GM12872 (cell line): ENCODE measurements around the gene ZSWIM4.

Experiments used
- TF ChIP-seq, protein P1 (sequence below): IDR thresholded peaks from 3 replicates; pipeline ENCODE4 v1.5.1; 2011; ENCODE audit warnings: low read depth, mild to moderate bottlenecking, low read length, moderate library complexity; ENCODE audit not compliant: insufficient read depth

Gene ZSWIM4

GRCh38 chr19:13819238-13819637 lies 24.0 kb downstream of the ZSWIM4 start:
- TF ChIP-seq, protein P1, sequence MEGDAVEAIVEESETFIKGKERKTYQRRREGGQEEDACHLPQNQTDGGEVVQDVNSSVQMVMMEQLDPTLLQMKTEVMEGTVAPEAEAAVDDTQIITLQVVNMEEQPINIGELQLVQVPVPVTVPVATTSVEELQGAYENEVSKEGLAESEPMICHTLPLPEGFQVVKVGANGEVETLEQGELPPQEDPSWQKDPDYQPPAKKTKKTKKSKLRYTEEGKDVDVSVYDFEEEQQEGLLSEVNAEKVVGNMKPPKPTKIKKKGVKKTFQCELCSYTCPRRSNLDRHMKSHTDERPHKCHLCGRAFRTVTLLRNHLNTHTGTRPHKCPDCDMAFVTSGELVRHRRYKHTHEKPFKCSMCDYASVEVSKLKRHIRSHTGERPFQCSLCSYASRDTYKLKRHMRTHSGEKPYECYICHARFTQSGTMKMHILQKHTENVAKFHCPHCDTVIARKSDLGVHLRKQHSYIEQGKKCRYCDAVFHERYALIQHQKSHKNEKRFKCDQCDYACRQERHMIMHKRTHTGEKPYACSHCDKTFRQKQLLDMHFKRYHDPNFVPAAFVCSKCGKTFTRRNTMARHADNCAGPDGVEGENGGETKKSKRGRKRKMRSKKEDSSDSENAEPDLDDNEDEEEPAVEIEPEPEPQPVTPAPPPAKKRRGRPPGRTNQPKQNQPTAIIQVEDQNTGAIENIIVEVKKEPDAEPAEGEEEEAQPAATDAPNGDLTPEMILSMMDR: no peak

- TF ChIP-seq, protein P1: no peak
Observed at GRCh38 chr19:13821292-13821691, 26.0 kb downstream of the ZSWIM4 start.

DNA sequence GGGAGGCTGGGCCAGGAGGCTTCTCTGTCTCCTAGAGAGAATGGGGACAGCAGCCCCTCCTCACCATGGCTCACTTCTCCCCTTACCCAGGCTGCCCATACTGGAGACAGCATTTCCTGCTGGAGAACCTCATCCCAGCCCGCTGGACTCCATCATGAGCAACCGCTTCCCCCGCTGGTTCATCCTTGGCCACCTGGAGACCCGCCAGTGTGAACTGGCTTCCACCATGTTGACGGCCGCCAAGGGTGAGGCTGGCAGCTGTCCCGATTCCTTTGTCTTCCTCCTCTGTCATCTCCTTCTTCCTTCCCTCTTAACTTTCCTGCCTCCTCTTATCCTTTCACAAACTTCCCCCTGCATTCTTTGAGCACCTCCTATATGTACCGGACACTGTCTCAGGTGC lies 28.0 kb downstream of the ZSWIM4 start:
- TF ChIP-seq, protein P1: no peak

GRCh38 chr19:13823901-13824300 lies 28.7 kb downstream of the ZSWIM4 start:
- TF ChIP-seq, protein P1: no peak

DNA sequence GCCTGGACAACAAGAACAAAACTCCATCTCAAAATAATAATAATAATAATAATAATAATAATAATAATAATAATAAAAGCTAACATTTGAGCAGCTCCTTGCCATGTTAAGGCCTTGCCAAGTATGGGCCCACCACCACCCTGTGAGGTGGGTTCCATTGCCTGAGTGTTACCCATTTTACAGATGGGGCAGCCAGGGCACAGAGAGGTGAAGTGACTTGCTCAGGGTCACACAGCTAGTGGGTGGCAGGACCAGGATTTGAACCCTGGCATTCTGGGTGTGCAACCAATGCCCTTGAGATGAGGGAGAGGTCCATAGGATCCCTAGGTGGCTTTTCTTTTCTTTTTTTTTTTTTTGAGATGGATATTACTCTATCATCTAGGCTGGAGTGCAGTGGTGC lies 29.5 kb downstream of the ZSWIM4 start:
- TF ChIP-seq, protein P1: no peak

DNA sequence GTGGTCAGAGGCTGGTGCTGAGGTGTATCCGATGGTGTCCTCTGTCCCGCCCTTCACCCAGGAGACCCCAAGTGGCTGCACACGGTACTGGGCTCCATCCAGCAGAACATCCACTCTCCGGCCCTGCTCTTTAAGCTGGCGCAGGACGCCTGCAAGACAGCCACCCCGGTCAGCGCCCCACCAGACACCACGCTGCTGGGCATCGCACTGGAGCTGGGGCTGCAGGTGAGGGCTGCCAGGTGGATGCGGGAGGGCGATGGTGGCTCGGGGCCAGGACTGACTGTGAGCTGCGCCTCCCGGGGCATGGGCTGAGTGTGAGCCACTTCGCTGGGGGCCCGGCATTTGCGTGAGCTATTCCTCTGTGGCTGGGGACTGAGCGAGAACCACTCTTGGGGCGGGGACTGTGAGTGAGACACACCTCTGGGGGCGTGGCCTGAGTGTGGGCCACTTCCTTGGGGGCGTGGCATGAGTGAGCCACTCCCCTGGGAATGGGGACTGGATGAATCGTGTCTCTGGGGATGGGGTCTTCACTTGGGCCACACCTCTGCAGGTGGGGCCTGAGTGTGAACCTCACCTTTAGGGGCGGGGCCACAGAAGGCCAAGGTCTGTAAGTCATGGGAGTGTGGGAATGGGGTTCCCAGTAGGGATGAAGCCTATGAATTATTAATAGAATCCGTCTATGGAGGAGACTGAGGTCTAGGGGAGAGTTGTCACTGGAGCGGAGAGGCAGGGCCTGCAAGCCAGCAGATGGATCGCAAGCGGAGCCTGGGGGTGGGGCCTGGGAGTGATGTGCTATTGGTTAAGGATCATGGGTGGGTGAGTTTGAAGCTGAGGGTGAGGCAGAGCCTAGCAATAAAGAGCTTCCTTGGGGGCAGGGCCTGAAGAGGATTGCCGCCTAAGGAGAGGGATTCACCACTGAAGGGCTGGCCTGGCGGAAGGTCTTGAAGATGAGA lies 30.5 kb downstream of the ZSWIM4 start:
- TF ChIP-seq, protein P1: peak; percentile 40; the same call in 2 of the 3 replicates

- TF ChIP-seq, protein P1: no peak
Observed at GRCh38 chr19:13826652-13827235, 31.5 kb downstream of the ZSWIM4 start.
